K562 (cell line): ENCODE measurements around the gene SACM1L.

ENCODE experiments used
- CBX3 ChIP-seq, 2 experiments: IDR thresholded peaks; 1 replicate in 1 of 2; 2 replicates in 1 of 2; pipeline ENCODE4 v1.6.1; 2012; ENCODE audit warnings: inconsistent platforms in 2 of 2, low read length in 2 of 2, borderline replicate concordance in 1 of 2, control low read depth in 1 of 2
- CEBPG ChIP-seq, 3 experiments: fragments of 200-800 bp in 1 of 3; sonication (Bioruptor generic) in 1 of 3; sonication (generic) in 1 of 3; formaldehyde crosslinking in 1 of 3; IDR thresholded peaks in 2 of 3; conservative IDR thresholded peaks in 1 of 3; 2 replicates each; pipeline versions ENCODE4 v1.6.1 to v1.8.0; 2016 to 2022; ENCODE audit warnings: missing compliant biosample characterization in 2 of 3, missing genetic modification characterization in 2 of 3, mild to moderate bottlenecking in 1 of 3, missing genetic modification reagents in 1 of 3
- CHD2 ChIP-seq: IDR thresholded peaks from 2 replicates; pipeline ENCODE4 v1.6.1; 2011; ENCODE audit warnings: low read depth, low read length
- MAFK ChIP-seq: IDR thresholded peaks from 2 replicates; pipeline ENCODE4 v1.6.1; 2011; ENCODE audit warnings: low read length, improper control_type of control experiment
- MTA3 ChIP-seq: fragments of 450-650 bp; formaldehyde crosslinking; IDR thresholded peaks from 2 replicates; pipeline ENCODE4 v1.6.1; 2017; ENCODE audit warnings: mild to moderate bottlenecking, borderline replicate concordance
- TRIM24 ChIP-seq, 2 experiments: fragments of 450-650 bp; IDR thresholded peaks; 2 replicates each; pipeline ENCODE4 v1.6.1; 2016
- ZKSCAN3 ChIP-seq: fragments of 250-450 bp; sonication (Bioruptor Pico); IDR thresholded peaks from 2 replicates; pipeline ENCODE4 v1.4.0; 2020
- TF ChIP-seq, protein P1 (sequence below), 3 experiments: IDR thresholded peaks in 2 of 3; conservative IDR thresholded peaks in 1 of 3; 2 replicates each; pipeline ENCODE4 v1.5.1; 2011 to 2012; ENCODE audit warnings: low read length in 3 of 3, mild to moderate bottlenecking in 3 of 3, control low read depth in 2 of 3, improper control_type of control experiment in 1 of 3, inconsistent platforms in 1 of 3, low read depth in 1 of 3, mixed read lengths in 1 of 3, moderate library complexity in 1 of 3; ENCODE audit not compliant: insufficient read depth in 2 of 3
- TF ChIP-seq, protein P2 (sequence below): sonication (generic); formaldehyde crosslinking; IDR thresholded peaks from 2 replicates; pipeline ENCODE4 v1.8.0; 2022; ENCODE audit warnings: mild to moderate bottlenecking, low read depth, missing genetic modification reagents
- TF ChIP-seq, protein P3 (sequence below), 2 experiments: fragments of 450-650 bp in 1 of 2; sonication (generic) in 1 of 2; formaldehyde crosslinking in 1 of 2; IDR thresholded peaks in 1 of 2; conservative IDR thresholded peaks in 1 of 2; 2 replicates each; pipeline versions ENCODE4 v1.6.1 to v1.8.1; 2016 to 2023; ENCODE audit warnings: mild to moderate bottlenecking in 2 of 2, moderate library complexity in 2 of 2, inconsistent platforms in 1 of 2, missing genetic modification reagents in 1 of 2
- TF ChIP-seq, protein P4 (sequence below): conservative IDR thresholded peaks from 2 replicates; pipeline ENCODE4 v1.6.1; 2011; ENCODE audit warnings: low read depth, mild to moderate bottlenecking, low read length; ENCODE audit not compliant: control insufficient read depth
- TF ChIP-seq, protein P5 (sequence below): sonication (generic); formaldehyde crosslinking; IDR thresholded peaks from 2 replicates; pipeline ENCODE4 v1.8.1; 2023; ENCODE audit warnings: mild to moderate bottlenecking, missing genetic modification reagents
- TF ChIP-seq, protein P6 (sequence below): sonication (generic); formaldehyde crosslinking; IDR thresholded peaks from 2 replicates; pipeline ENCODE4 v1.8.1; 2022; ENCODE audit warnings: missing genetic modification reagents
- TF ChIP-seq, protein P7 (sequence below), 3 experiments: fragments of 200-800 bp in 1 of 3; fragments of 250-450 bp in 1 of 3; fragments of 450-650 bp in 1 of 3; sonication (Bioruptor Pico) in 1 of 3; sonication (Bioruptor generic) in 1 of 3; formaldehyde crosslinking in 1 of 3; IDR thresholded peaks; 2 replicates each; pipeline versions ENCODE4 v1.6.1 to v1.8.0; 2016 to 2022; ENCODE audit warnings: mild to moderate bottlenecking in 2 of 3, missing genetic modification characterization in 2 of 3, missing compliant biosample characterization in 1 of 3, moderate library complexity in 1 of 3

- TF ChIP-seq, protein P1, sequence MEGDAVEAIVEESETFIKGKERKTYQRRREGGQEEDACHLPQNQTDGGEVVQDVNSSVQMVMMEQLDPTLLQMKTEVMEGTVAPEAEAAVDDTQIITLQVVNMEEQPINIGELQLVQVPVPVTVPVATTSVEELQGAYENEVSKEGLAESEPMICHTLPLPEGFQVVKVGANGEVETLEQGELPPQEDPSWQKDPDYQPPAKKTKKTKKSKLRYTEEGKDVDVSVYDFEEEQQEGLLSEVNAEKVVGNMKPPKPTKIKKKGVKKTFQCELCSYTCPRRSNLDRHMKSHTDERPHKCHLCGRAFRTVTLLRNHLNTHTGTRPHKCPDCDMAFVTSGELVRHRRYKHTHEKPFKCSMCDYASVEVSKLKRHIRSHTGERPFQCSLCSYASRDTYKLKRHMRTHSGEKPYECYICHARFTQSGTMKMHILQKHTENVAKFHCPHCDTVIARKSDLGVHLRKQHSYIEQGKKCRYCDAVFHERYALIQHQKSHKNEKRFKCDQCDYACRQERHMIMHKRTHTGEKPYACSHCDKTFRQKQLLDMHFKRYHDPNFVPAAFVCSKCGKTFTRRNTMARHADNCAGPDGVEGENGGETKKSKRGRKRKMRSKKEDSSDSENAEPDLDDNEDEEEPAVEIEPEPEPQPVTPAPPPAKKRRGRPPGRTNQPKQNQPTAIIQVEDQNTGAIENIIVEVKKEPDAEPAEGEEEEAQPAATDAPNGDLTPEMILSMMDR (IDR thresholded peaks at IDR 0.05 in 2 of 3, conservative IDR thresholded peaks at IDR 0.05 in 1 of 3; ENCODE audit: insufficient read depth in 2 of 3, low read depth in 1 of 3, low read length in 3 of 3) = no peak; a peak in 1 of 6 replicates
- TF ChIP-seq, protein P2, sequence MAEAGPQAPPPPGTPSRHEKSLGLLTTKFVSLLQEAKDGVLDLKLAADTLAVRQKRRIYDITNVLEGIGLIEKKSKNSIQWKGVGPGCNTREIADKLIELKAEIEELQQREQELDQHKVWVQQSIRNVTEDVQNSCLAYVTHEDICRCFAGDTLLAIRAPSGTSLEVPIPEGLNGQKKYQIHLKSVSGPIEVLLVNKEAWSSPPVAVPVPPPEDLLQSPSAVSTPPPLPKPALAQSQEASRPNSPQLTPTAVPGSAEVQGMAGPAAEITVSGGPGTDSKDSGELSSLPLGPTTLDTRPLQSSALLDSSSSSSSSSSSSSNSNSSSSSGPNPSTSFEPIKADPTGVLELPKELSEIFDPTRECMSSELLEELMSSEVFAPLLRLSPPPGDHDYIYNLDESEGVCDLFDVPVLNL (CRISPR knock-in tag) = no peak
- TF ChIP-seq, protein P3, sequence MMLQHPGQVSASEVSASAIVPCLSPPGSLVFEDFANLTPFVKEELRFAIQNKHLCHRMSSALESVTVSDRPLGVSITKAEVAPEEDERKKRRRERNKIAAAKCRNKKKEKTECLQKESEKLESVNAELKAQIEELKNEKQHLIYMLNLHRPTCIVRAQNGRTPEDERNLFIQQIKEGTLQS (IDR thresholded peaks at IDR 0.05) = no peak
- TF ChIP-seq, protein P3 (CRISPR knock-in tag; conservative IDR thresholded peaks at IDR 0.05) = no peak
- TF ChIP-seq TRIM24 (IDR thresholded peaks at IDR 0.05) (no peak), ZKSCAN3 (CRISPR knock-in tag) (no peak), MAFK (no peak), CEBPG (CRISPR knock-in tag; IDR thresholded peaks at IDR 0.05) (no peak), CEBPG (tag; conservative IDR thresholded peaks at IDR 0.05 in 1 of 2, IDR thresholded peaks at IDR 0.05 in 1 of 2) (no peak), CHD2 (no peak), CBX3 (IDR thresholded peaks at IDR 0.05; ENCODE audit: borderline replicate concordance in 1 of 2, low read length in 2 of 2) (no peak), MTA3 (no peak)
- TF ChIP-seq, protein P4, sequence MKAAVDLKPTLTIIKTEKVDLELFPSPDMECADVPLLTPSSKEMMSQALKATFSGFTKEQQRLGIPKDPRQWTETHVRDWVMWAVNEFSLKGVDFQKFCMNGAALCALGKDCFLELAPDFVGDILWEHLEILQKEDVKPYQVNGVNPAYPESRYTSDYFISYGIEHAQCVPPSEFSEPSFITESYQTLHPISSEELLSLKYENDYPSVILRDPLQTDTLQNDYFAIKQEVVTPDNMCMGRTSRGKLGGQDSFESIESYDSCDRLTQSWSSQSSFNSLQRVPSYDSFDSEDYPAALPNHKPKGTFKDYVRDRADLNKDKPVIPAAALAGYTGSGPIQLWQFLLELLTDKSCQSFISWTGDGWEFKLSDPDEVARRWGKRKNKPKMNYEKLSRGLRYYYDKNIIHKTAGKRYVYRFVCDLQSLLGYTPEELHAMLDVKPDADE = no peak
- TF ChIP-seq, protein P5, sequence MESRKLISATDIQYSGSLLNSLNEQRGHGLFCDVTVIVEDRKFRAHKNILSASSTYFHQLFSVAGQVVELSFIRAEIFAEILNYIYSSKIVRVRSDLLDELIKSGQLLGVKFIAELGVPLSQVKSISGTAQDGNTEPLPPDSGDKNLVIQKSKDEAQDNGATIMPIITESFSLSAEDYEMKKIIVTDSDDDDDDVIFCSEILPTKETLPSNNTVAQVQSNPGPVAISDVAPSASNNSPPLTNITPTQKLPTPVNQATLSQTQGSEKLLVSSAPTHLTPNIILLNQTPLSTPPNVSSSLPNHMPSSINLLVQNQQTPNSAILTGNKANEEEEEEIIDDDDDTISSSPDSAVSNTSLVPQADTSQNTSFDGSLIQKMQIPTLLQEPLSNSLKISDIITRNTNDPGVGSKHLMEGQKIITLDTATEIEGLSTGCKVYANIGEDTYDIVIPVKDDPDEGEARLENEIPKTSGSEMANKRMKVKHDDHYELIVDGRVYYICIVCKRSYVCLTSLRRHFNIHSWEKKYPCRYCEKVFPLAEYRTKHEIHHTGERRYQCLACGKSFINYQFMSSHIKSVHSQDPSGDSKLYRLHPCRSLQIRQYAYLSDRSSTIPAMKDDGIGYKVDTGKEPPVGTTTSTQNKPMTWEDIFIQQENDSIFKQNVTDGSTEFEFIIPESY (CRISPR knock-in tag) = no peak
- TF ChIP-seq, protein P6, sequence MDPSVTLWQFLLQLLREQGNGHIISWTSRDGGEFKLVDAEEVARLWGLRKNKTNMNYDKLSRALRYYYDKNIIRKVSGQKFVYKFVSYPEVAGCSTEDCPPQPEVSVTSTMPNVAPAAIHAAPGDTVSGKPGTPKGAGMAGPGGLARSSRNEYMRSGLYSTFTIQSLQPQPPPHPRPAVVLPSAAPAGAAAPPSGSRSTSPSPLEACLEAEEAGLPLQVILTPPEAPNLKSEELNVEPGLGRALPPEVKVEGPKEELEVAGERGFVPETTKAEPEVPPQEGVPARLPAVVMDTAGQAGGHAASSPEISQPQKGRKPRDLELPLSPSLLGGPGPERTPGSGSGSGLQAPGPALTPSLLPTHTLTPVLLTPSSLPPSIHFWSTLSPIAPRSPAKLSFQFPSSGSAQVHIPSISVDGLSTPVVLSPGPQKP (CRISPR knock-in tag) = no peak
- TF ChIP-seq, protein P7, sequence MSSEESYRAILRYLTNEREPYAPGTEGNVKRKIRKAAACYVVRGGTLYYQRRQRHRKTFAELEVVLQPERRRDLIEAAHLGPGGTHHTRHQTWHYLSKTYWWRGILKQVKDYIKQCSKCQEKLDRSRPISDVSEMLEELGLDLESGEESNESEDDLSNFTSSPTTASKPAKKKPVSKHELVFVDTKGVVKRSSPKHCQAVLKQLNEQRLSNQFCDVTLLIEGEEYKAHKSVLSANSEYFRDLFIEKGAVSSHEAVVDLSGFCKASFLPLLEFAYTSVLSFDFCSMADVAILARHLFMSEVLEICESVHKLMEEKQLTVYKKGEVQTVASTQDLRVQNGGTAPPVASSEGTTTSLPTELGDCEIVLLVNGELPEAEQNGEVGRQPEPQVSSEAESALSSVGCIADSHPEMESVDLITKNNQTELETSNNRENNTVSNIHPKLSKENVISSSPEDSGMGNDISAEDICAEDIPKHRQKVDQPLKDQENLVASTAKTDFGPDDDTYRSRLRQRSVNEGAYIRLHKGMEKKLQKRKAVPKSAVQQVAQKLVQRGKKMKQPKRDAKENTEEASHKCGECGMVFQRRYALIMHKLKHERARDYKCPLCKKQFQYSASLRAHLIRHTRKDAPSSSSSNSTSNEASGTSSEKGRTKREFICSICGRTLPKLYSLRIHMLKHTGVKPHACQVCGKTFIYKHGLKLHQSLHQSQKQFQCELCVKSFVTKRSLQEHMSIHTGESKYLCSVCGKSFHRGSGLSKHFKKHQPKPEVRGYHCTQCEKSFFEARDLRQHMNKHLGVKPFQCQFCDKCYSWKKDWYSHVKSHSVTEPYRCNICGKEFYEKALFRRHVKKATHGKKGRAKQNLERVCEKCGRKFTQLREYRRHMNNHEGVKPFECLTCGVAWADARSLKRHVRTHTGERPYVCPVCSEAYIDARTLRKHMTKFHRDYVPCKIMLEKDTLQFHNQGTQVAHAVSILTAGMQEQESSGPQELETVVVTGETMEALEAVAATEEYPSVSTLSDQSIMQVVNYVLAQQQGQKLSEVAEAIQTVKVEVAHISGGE (CRISPR knock-in tag; IDR thresholded peaks at IDR 0.05) = no peak
Measured at GRCh38 chr3:45737234-45737633, 48.0 kb downstream of the SACM1L start.
